ENCODE data around the gene EDN1. TPM values are rescaled to one million over a fixed set of nuclear protein-coding genes. Genes with fewer than 3 reads are reported as not detected.

EDN1 gene
- total RNA-seq, 4 donors from 2014 or later = 1.0 to 5.4 (median 3.0) TPM

DNA sequence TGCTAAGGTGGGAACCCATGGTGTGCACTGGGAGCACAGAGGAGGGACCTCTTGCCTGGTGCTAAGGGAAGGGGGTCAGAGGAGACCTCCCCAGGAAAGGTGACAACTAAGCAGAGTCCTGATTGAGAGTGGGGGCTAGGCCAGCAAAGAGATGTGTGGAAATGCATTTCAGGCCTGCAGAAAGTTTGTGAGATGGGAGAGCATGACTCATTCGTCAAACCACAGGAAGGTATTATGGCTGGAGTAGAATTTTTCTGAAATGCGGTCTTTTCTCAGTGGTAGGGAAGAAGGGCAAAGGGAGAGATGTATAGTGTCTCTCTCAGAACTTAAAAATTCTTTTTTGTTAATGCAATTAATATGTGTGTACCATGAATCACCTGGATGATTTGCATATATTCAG is 23.6 kb upstream of the EDN1 start:
- Histone ChIP-seq H3K36me3 (no peaks in the 10 kb centered on the region), H3K9me3 (no peaks in the 10 kb centered on the region), H3K27ac (no peak overlapping the region), H3K4me1 (no peaks in the 10 kb centered on the region), H3K4me3 (replicated peaks in 1 of 3) (no peak overlapping the region), H3K27me3 (no peaks in the 10 kb centered on the region)
- WGBS, 2 donors = 78 to 84% methylated on average over 2 of the region's 2 CpGs
- intact Hi-C loops (cut with DNase I) = no loop called here
- TF ChIP-seq POLR2A (IDR thresholded peaks at IDR 0.05) = no peak
- TF ChIP-seq, protein P1, sequence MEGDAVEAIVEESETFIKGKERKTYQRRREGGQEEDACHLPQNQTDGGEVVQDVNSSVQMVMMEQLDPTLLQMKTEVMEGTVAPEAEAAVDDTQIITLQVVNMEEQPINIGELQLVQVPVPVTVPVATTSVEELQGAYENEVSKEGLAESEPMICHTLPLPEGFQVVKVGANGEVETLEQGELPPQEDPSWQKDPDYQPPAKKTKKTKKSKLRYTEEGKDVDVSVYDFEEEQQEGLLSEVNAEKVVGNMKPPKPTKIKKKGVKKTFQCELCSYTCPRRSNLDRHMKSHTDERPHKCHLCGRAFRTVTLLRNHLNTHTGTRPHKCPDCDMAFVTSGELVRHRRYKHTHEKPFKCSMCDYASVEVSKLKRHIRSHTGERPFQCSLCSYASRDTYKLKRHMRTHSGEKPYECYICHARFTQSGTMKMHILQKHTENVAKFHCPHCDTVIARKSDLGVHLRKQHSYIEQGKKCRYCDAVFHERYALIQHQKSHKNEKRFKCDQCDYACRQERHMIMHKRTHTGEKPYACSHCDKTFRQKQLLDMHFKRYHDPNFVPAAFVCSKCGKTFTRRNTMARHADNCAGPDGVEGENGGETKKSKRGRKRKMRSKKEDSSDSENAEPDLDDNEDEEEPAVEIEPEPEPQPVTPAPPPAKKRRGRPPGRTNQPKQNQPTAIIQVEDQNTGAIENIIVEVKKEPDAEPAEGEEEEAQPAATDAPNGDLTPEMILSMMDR (IDR thresholded peaks at IDR 0.05) = no peak
- no peak for DNase-seq

GRCh38 chr6:12269110-12269509 is 21.1 kb upstream of the EDN1 start:
- intact Hi-C loops (cut with DNase I) = no loop called here
- Histone ChIP-seq H3K27me3 (no peaks in the 10 kb centered on the region), H3K4me1 (no peaks in the 10 kb centered on the region), H3K27ac (no peak overlapping the region), H3K4me3 (replicated peaks in 1 of 3) (no peak overlapping the region), H3K9me3 (no peaks in the 10 kb centered on the region), H3K36me3 (no peaks in the 10 kb centered on the region)
- 72 to 79% methylated on average over 2 of the region's 2 CpGs for WGBS, 2 donors
- TF ChIP-seq, protein P1 (IDR thresholded peaks at IDR 0.05) = no peak
- TF ChIP-seq POLR2A (IDR thresholded peaks at IDR 0.05) = no peak
- DNase-seq = no peak

DNA sequence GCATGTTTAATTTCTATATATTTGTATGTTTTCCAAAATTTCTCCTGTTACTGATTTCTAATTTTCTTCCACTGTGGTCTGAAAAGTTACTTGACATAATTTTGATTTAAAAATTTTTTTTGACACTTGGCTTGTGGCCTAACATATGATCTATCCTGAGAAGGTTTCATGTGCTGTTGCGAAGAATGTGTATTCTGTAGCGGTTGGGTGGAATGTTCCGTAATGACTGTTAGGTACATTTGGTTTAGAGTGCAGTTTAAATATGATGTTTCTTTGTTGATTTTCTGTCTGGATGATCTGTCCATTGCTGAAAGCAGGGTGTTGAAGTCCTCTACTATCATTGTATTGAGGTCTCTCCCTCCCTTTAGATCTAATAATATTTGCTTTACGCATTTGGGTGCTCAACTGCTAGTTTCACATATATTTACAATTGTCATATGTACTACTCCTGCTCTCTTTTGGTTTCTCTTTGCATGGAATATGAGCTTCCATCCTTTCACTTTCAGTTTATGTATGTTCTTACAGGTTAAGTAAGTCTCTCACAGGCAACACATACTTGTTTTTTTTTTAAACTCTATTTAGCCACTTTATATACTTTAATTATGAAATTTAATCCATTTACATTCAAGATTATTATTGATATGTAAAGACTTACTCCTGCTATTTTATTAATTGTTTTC is 19.5 kb upstream of the EDN1 start:
- TF ChIP-seq POLR2A (IDR thresholded peaks at IDR 0.05) = no peak
- TF ChIP-seq, protein P1 (IDR thresholded peaks at IDR 0.05) = no peak
- H3K36me3 ChIP-seq = no peaks in the 10 kb centered on the region
- H3K4me3 ChIP-seq (replicated peaks in 1 of 3) = no peak overlapping the region
- no peak for DNase-seq
- H3K27me3 ChIP-seq = no peaks in the 10 kb centered on the region
- WGBS, 2 donors = 95% methylated on average over 4 of the region's 4 CpGs
- H3K27ac ChIP-seq = no peak overlapping the region
- H3K4me1 ChIP-seq = no peaks in the 10 kb centered on the region
- intact Hi-C loops (cut with DNase I) = no loop called here
- H3K9me3 ChIP-seq = no peaks in the 10 kb centered on the region

GRCh38 chr6:12271594-12271993 is 18.6 kb upstream of the EDN1 start:
- 96 to 98% methylated on average over 1 of the region's 1 CpG for WGBS, 2 donors
- H3K27me3 ChIP-seq = no peaks in the 10 kb centered on the region
- no peak overlapping the region for H3K4me3 ChIP-seq (replicated peaks in 1 of 3)
- H3K27ac ChIP-seq = no peak overlapping the region
- TF ChIP-seq, protein P1 (IDR thresholded peaks at IDR 0.05) = no peak
- no peak for TF ChIP-seq POLR2A (IDR thresholded peaks at IDR 0.05)
- no peaks in the 10 kb centered on the region for H3K36me3 ChIP-seq
- H3K9me3 ChIP-seq = no peaks in the 10 kb centered on the region
- no peaks in the 10 kb centered on the region for H3K4me1 ChIP-seq
- DNase-seq = no peak
- intact Hi-C loops (cut with DNase I) = no loop called here

DNA sequence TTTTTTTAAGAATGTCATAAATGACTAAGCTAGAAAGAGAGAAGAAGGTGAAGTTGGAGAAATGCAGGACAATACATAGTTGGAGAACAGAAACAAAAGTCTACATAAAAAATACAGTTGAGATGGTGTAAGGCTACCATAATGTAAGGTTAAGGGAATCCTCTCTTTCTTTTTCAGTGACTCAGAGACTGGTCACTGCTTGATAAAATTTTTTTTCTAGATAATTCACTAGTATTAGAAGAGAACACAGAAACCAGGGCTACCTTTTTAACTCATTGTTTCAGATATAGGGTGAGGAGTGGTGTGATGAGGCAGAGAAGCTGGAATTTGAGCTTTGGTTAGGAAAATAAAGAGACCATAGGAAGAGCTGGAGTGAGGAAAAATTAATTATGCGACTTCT is 18.2 kb upstream of the EDN1 start:
- H3K9me3 ChIP-seq = no peaks in the 10 kb centered on the region
- intact Hi-C loops (cut with DNase I) = no loop called here
- DNase-seq = no peak
- H3K4me3 ChIP-seq (replicated peaks in 1 of 3) = no peak overlapping the region
- no peak overlapping the region for H3K27ac ChIP-seq
- WGBS, 2 donors = 96 to 97% methylated on average over 1 of the region's 1 CpG
- no peaks in the 10 kb centered on the region for H3K36me3 ChIP-seq
- TF ChIP-seq POLR2A (IDR thresholded peaks at IDR 0.05) = no peak
- TF ChIP-seq, protein P1 (IDR thresholded peaks at IDR 0.05) = no peak
- no peaks in the 10 kb centered on the region for H3K27me3 ChIP-seq
- H3K4me1 ChIP-seq = no peaks in the 10 kb centered on the region
